ENCODE results near the gene KRTAP5-1.

DNA sequence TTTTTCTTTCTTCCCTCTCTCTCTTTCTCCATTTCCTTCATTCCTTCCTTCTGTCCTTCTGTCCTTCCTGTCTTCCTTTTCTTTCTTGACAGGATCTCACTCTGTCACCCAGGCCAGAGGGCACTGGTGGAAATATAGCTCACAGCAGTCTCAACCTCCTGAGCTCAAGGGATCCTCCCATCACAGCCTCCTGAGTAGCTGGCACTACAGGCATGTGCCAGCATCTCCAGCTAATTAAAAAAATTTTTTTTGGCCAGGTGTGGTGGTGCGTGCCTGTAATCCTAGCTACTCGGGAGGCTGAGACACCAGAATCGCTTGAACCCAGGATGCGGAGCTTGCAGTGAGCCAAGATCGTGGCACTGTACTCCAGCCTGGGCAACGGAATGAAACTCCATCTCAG is 8.3 kb downstream of the KRTAP5-1 start:
- TF ChIP-seq, protein P1, sequence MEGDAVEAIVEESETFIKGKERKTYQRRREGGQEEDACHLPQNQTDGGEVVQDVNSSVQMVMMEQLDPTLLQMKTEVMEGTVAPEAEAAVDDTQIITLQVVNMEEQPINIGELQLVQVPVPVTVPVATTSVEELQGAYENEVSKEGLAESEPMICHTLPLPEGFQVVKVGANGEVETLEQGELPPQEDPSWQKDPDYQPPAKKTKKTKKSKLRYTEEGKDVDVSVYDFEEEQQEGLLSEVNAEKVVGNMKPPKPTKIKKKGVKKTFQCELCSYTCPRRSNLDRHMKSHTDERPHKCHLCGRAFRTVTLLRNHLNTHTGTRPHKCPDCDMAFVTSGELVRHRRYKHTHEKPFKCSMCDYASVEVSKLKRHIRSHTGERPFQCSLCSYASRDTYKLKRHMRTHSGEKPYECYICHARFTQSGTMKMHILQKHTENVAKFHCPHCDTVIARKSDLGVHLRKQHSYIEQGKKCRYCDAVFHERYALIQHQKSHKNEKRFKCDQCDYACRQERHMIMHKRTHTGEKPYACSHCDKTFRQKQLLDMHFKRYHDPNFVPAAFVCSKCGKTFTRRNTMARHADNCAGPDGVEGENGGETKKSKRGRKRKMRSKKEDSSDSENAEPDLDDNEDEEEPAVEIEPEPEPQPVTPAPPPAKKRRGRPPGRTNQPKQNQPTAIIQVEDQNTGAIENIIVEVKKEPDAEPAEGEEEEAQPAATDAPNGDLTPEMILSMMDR (IDR thresholded peaks at IDR 0.05; ENCODE audit: insufficient read depth, low read length, poor library complexity, severe bottlenecking) = no peak
- no peak for TF ChIP-seq EZH2phosphoT487 (conservative IDR thresholded peaks at IDR 0.05; ENCODE audit: low read length)
